Endothelial cell of umbilical vein (primary cell): ENCODE results near the gene AP1G2. TPM values are rescaled to one million over a fixed set of nuclear protein-coding genes. Genes with fewer than 3 reads are reported as not detected.

Experiments
- BruUV-seq: library from RNA; stranded (reverse); fragments of 400-500 nt; replicated peaks from 2 replicates; lab custom pipeline; 2021; lab: Mats Ljungman, UMichigan
- CTCF ChIA-PET: fragments of 300-600, 350-600 bp; sonication (Branson Sonifier 250); formaldehyde crosslinking; loops from one replicate; lab custom pipeline; 2021; ENCODE audit warnings: antibody characterized with exemption, inconsistent platforms; lab: Charles Lee
- POLR2A ChIA-PET: fragments of 300-600, 350-600 bp; sonication (Branson Sonifier 250); formaldehyde crosslinking; loops from one replicate; lab custom pipeline; 2021; ENCODE audit warnings: antibody characterized with exemption, inconsistent platforms; lab: Charles Lee
- DNase-seq: peaks from one replicate; pipeline ENCODE4 v3.0.0-alpha.2; 2011; ENCODE audit warnings: low read depth, low spot score
- FAIRE-seq: peaks from 2 replicates; lab custom pipeline; 2011; peaks lifted over from hg19 to GRCh38; lab: Jason Lieb, UNC
- H2AFZ ChIP-seq: 2 replicates; pipeline ENCODE4 v1.6.0; 2012; ENCODE audit warnings: low read depth, low read length, control low read depth, inconsistent platforms
- H3K27ac ChIP-seq: 2 replicates; pipeline ENCODE4 v1.5.1; 2011; ENCODE audit warnings: low read depth, mild to moderate bottlenecking, control low read depth, low read length, moderate library complexity; ENCODE audit not compliant: insufficient read depth
- H3K27me3 ChIP-seq, 2 experiments: 2 replicates each; pipeline versions ENCODE4 v1.6.0 to v1.6.1; 2011; ENCODE audit warnings: low read length in 2 of 2, mixed read lengths in 1 of 2; ENCODE audit not compliant: control insufficient read depth in 2 of 2, insufficient read depth in 2 of 2
- H3K36me3 ChIP-seq, 2 experiments: 2 replicates in 1 of 2; 3 replicates in 1 of 2; pipeline ENCODE4 v1.5.1; 2011; ENCODE audit warnings: low read length in 2 of 2, mild to moderate bottlenecking in 1 of 2, moderate library complexity in 1 of 2; ENCODE audit not compliant: control insufficient read depth in 2 of 2, insufficient read depth in 2 of 2; ENCODE audit errors: extremely low read depth in 1 of 2
- H3K4me1 ChIP-seq: 3 replicates; pipeline ENCODE4 v1.5.1; 2011; ENCODE audit warnings: mild to moderate bottlenecking, low read length; ENCODE audit not compliant: control insufficient read depth, insufficient read depth; ENCODE audit errors: extremely low read depth
- H3K4me2 ChIP-seq: 2 replicates; pipeline ENCODE4 v1.6.1; 2011; ENCODE audit warnings: low read length, control low read depth, mixed read lengths; ENCODE audit not compliant: insufficient read depth
- H3K4me3 ChIP-seq, 3 experiments: fragments of 200-600 bp in 1 of 3; sonication (generic), shearing (Covaris generic) in 1 of 3; replicated peaks in 1 of 3; 2 replicates each; pipeline ENCODE4 v1.5.1; 2011 to 2016; ENCODE audit warnings: control low read depth in 3 of 3, low read length in 3 of 3, mild to moderate bottlenecking in 2 of 3, inconsistent platforms in 1 of 3, low read depth in 1 of 3, moderate library complexity in 1 of 3; ENCODE audit not compliant: insufficient read depth in 1 of 3
- H3K79me2 ChIP-seq: 2 replicates; pipeline ENCODE4 v1.6.0; 2012; ENCODE audit warnings: low read length, inconsistent platforms; ENCODE audit not compliant: control insufficient read depth, insufficient read depth
- H3K9ac ChIP-seq: replicated peaks from 2 replicates; pipeline ENCODE3; 2011; ENCODE audit warnings: low read length, control low read depth; ENCODE audit not compliant: insufficient read depth; ENCODE audit errors: extremely low read depth
- H3K9me1 ChIP-seq: replicated peaks from 3 replicates; pipeline ENCODE4 v1.6.0; 2011; ENCODE audit warnings: mild to moderate bottlenecking, low read length; ENCODE audit not compliant: control insufficient read depth, insufficient read depth; ENCODE audit errors: extremely low read depth
- H3K9me3 ChIP-seq: replicated peaks from 2 replicates; pipeline ENCODE4 v1.5.1; 2012; ENCODE audit warnings: low read length, inconsistent platforms; ENCODE audit not compliant: control insufficient read depth, insufficient read depth
- H4K20me1 ChIP-seq: replicated peaks from 2 replicates; pipeline ENCODE3; 2011; ENCODE audit warnings: mild to moderate bottlenecking, low read length; ENCODE audit not compliant: control insufficient read depth, insufficient read depth; ENCODE audit errors: extremely low read depth
- EZH2 ChIP-seq: IDR thresholded peaks from 2 replicates; pipeline ENCODE4 v1.6.1; 2012; ENCODE audit warnings: borderline replicate concordance, low read depth, mild to moderate bottlenecking, moderate library complexity, low read length, inconsistent platforms; ENCODE audit not compliant: severe bottlenecking
- FOS ChIP-seq: IDR thresholded peaks from 2 replicates; pipeline ENCODE4 v1.6.1; 2011; ENCODE audit warnings: mild to moderate bottlenecking, low read length, moderate library complexity, borderline replicate concordance; ENCODE audit not compliant: insufficient read depth
- GATA2 ChIP-seq: IDR thresholded peaks from 2 replicates; pipeline ENCODE4 v1.7.0; 2011; ENCODE audit warnings: low read depth, mild to moderate bottlenecking, moderate library complexity, mixed read lengths, low read length; ENCODE audit not compliant: insufficient read length, insufficient read depth
- JUN ChIP-seq: IDR thresholded peaks from 2 replicates; pipeline ENCODE4 v1.6.1; 2011; ENCODE audit warnings: borderline replicate concordance, low read depth; ENCODE audit not compliant: insufficient read length, insufficient read depth
- MAX ChIP-seq: IDR thresholded peaks from 2 replicates; pipeline ENCODE4 v1.6.1; 2011; ENCODE audit not compliant: insufficient read depth, insufficient read length
- MYC ChIP-seq: IDR thresholded peaks from one replicate; pipeline ENCODE4 v1.6.1; 2011; ENCODE audit warnings: mild to moderate bottlenecking, low read depth, low read length
- POLR2A ChIP-seq: IDR thresholded peaks from 2 replicates; pipeline ENCODE4 v1.6.1; 2012; ENCODE audit warnings: low read depth, mild to moderate bottlenecking, control low read depth, low read length
- POLR2AphosphoS5 ChIP-seq: IDR thresholded peaks from 2 replicates; pipeline ENCODE4 v1.6.1; 2012; ENCODE audit warnings: low read depth, mild to moderate bottlenecking, control low read depth, low read length, moderate library complexity; ENCODE audit not compliant: insufficient read depth
- dilution Hi-C: fragments of 300-500 bp; cut with MboI; formaldehyde crosslinking; loops from one replicate; pipeline ENCODE4 v1.15.0; 2019; ENCODE audit warnings: low sequenced_read_pairs; ENCODE audit not compliant: extremely low pct_ligation_motif_present
- intact Hi-C: fragments of 100-400 bp; cut with micrococcal nuclease; formaldehyde crosslinking; loops from one replicate; pipeline ENCODE4 v1.10.0; 2022
- polyA plus RNA-seq, 4 experiments: library from polyadenylated mRNA; depleted of rRNA in 3 of 4; stranded (reverse) in 3 of 4; unstranded in 1 of 4; fragments of >200 nt; gene quantifications; 2 replicates each; pipeline versions ENCODE4 v1.2.1 to v1.2.3, GENCODE V29; 2011 to 2012; ENCODE audit warnings: missing spikeins in 1 of 4
- total RNA-seq: library from RNA; stranded (reverse); gene quantifications from 2 replicates; pipeline ENCODE4 v1.2.3, GENCODE V29; 2021
- TF ChIP-seq, protein P1 (sequence below), 2 donors: IDR thresholded peaks; 1 replicate in 1 of 2; 2 replicates in 1 of 2; pipeline ENCODE4 v1.5.1; 2011; ENCODE audit warnings: low read length in 2 of 2, mild to moderate bottlenecking in 2 of 2, moderate library complexity in 2 of 2, control low read depth in 1 of 2, inconsistent platforms in 1 of 2, low read depth in 1 of 2; ENCODE audit not compliant: insufficient read depth in 1 of 2; ENCODE audit errors: extremely low read depth in 1 of 2

Gene AP1G2
- total and polyA plus RNA-seq, 2 donors (not counting 3 experiments of a cell fraction or from before 2014, with no cell fraction given) = 39.0 to 55.8 TPM

DNA sequence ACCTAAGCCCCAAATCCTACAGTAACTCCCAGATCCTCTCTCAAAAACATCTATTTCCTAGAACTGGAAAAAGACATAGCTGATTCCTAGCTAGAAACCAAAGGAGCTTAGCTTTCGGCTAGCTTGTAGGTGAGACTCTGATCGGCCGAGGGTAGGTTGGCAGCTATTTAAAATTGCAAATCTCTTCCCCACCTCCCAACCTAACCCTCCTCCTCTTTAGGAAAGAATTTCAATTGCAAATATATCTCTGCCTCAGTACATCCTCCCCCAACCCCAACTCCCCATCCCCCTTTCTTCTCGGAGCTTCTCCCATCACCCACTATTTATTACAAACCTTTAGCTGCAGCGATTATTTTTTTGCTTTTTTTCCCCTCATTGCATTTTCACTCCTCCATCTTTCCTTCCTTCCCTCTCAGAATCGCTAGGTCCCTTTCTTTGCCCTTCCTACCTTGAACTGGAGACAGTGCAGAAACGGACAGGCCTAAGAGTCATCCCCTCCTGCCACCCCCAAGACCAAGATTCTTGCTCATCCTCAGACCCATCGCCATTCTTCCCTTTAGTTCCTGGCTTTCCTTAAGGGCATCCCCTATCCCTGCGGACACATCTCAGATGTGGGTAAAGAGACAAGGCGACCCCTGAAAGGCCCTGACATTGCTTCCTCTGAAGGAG is 29.4 kb downstream of the AP1G2 start:
- ChIA-PET CTCF (interaction anchor here (1.0 to 2.5 kb wide), 10 partner anchors 9 to 60 kb away, joined by 3 to 39 read pairs (median 6); partner anchors contain the start of gene ZFHX2), POLR2A (no interaction called here)
- H3K27me3 ChIP-seq = no peaks in the 10 kb centered on the region
- H3K4me3 ChIP-seq = no peak overlapping the region
- no peaks in the 10 kb centered on the region for H3K36me3 ChIP-seq
- H3K79me2 ChIP-seq = no peaks in the 10 kb centered on the region
- FAIRE-seq = no peak
- BruUV-seq = no TSS peak
- H3K4me2 ChIP-seq = no peak overlapping the region
- no peaks in the 10 kb centered on the region for H3K9me3 ChIP-seq
- H2AFZ ChIP-seq = no peak overlapping the region
- dilution Hi-C loops (no loop called here), intact Hi-C loops (no loop called here)
- H4K20me1 ChIP-seq = no peaks in the 10 kb centered on the region
- DNase-seq = no peak
- H3K9me1 ChIP-seq = no peaks in the 10 kb centered on the region
- no peak overlapping the region for H3K9ac ChIP-seq
- H3K4me1 ChIP-seq = no peaks in the 10 kb centered on the region
- no peak for TF ChIP-seq EZH2
- TF ChIP-seq GATA2 = no peak
- TF ChIP-seq POLR2AphosphoS5 = no peak
- TF ChIP-seq, protein P1, sequence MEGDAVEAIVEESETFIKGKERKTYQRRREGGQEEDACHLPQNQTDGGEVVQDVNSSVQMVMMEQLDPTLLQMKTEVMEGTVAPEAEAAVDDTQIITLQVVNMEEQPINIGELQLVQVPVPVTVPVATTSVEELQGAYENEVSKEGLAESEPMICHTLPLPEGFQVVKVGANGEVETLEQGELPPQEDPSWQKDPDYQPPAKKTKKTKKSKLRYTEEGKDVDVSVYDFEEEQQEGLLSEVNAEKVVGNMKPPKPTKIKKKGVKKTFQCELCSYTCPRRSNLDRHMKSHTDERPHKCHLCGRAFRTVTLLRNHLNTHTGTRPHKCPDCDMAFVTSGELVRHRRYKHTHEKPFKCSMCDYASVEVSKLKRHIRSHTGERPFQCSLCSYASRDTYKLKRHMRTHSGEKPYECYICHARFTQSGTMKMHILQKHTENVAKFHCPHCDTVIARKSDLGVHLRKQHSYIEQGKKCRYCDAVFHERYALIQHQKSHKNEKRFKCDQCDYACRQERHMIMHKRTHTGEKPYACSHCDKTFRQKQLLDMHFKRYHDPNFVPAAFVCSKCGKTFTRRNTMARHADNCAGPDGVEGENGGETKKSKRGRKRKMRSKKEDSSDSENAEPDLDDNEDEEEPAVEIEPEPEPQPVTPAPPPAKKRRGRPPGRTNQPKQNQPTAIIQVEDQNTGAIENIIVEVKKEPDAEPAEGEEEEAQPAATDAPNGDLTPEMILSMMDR (IDR thresholded peaks at IDR 0.05; ENCODE audit: extremely low read depth in 1 of 2, insufficient read depth in 1 of 2, low read depth in 1 of 2, low read length in 2 of 2) = no peak
- TF ChIP-seq JUN = no peak
- TF ChIP-seq MAX = no peak
- no peak for TF ChIP-seq POLR2A
- TF ChIP-seq FOS = no peak
- no peak for TF ChIP-seq MYC
- H3K27ac ChIP-seq = no peak overlapping the region
